IMR-90 (cell line): ENCODE data around the gene CLIC1. TPM values are rescaled to one million over a fixed set of nuclear protein-coding genes. Genes with fewer than 3 reads are reported as not detected.

Source experiments
- ATAC-seq: fragments of 200-7000 bp; cut with Tn5 transposase; 2 replicates; pipeline ENCODE4 v1.9.1; 2020; ENCODE audit warnings: low read depth, mild to moderate bottlenecking, moderate library complexity
- BruUV-seq: library from RNA; stranded (reverse); fragments of 400-500 nt; replicated peaks from 2 replicates; lab custom pipeline; 2021; lab: Mats Ljungman, UMichigan
- CTCF ChIA-PET: fragments of 300-600 bp; formaldehyde crosslinking; extraction: SDS; loops from one replicate; lab custom pipeline; 2021; ENCODE audit warnings: antibody characterized with exemption; lab: Yijun Ruan, JAX
- POLR2A ChIA-PET: fragments of 300-600 bp; sonication (Branson Sonifier 250); formaldehyde crosslinking; loops from one replicate; lab custom pipeline; 2022; ENCODE audit warnings: antibody characterized with exemption; ENCODE audit not compliant: unreplicated experiment; lab: Charles Lee
- DNase-seq: peaks from one replicate; pipeline ENCODE4 v3.0.0; 2013
- H2AFZ ChIP-seq: replicated peaks from 2 replicates; pipeline ENCODE3; 2013; ENCODE audit warnings: low read length, mild to moderate bottlenecking; ENCODE audit not compliant: poor library complexity
- H2AK5ac ChIP-seq: 2 replicates; pipeline ENCODE4 v1.6.1; 2013; ENCODE audit warnings: low read depth, low read length, inconsistent platforms
- H2AK9ac ChIP-seq: replicated peaks from 2 replicates; pipeline ENCODE3; 2013; ENCODE audit warnings: mild to moderate bottlenecking, low read depth, low read length, moderate library complexity; ENCODE audit not compliant: poor library complexity
- H2BK120ac ChIP-seq: 2 replicates; pipeline ENCODE4 v1.6.1; 2013; ENCODE audit warnings: low read depth, low read length, inconsistent platforms
- H2BK15ac ChIP-seq: 3 replicates; pipeline ENCODE4 v1.6.1; 2013; ENCODE audit warnings: low read depth, low read length, inconsistent platforms
- H2BK20ac ChIP-seq: 2 replicates; pipeline ENCODE4 v1.6.1; 2013; ENCODE audit warnings: low read depth, mild to moderate bottlenecking, inconsistent platforms, low read length, moderate library complexity
- H2BK5ac ChIP-seq: 2 replicates; pipeline ENCODE4 v1.6.1; 2013; ENCODE audit warnings: mild to moderate bottlenecking, low read depth, low read length, inconsistent platforms; ENCODE audit not compliant: poor library complexity, severe bottlenecking
- H3K14ac ChIP-seq: replicated peaks from 2 replicates; pipeline ENCODE4 v1.6.1; 2013; ENCODE audit warnings: low read depth, low read length, inconsistent platforms
- H3K18ac ChIP-seq: 2 replicates; pipeline ENCODE4 v1.6.1; 2013; ENCODE audit warnings: low read depth, low read length, control low read depth
- H3K23ac ChIP-seq: 2 replicates; pipeline ENCODE4 v1.6.1; 2013; ENCODE audit warnings: low read depth, low read length, inconsistent platforms
- H3K27ac ChIP-seq: 2 replicates; pipeline ENCODE4 v1.5.1; 2013; ENCODE audit warnings: mild to moderate bottlenecking, control low read depth, low read length; ENCODE audit not compliant: insufficient read depth
- H3K27me3 ChIP-seq: 2 replicates; pipeline ENCODE4 v1.6.1; 2013; ENCODE audit warnings: low read length; ENCODE audit not compliant: control insufficient read depth, insufficient read depth
- H3K36me3 ChIP-seq: 2 replicates; pipeline ENCODE4 v1.6.1; 2013; ENCODE audit warnings: low read length, mixed read lengths; ENCODE audit not compliant: control insufficient read depth, insufficient read depth
- H3K4ac ChIP-seq: 2 replicates; pipeline ENCODE4 v1.6.1; 2013; ENCODE audit warnings: low read depth, low read length, inconsistent platforms
- H3K4me1 ChIP-seq: 2 replicates; pipeline ENCODE4 v1.6.1; 2013; ENCODE audit warnings: low read length, mixed read lengths; ENCODE audit not compliant: control insufficient read depth, insufficient read depth
- H3K4me2 ChIP-seq: 2 replicates; pipeline ENCODE4 v1.6.1; 2013; ENCODE audit warnings: low read depth, mild to moderate bottlenecking, control low read depth, low read length, moderate library complexity
- H3K4me3 ChIP-seq: 2 replicates; pipeline ENCODE4 v1.5.1; 2013; ENCODE audit warnings: low read depth, mild to moderate bottlenecking, control low read depth, low read length, moderate library complexity; ENCODE audit not compliant: insufficient read depth
- H3K56ac ChIP-seq: 2 replicates; pipeline ENCODE4 v1.6.1; 2013; ENCODE audit warnings: low read length, inconsistent platforms; ENCODE audit not compliant: insufficient read depth; ENCODE audit errors: extremely low read depth
- H3K79me1 ChIP-seq, 2 experiments: 2 replicates each; pipeline ENCODE4 v1.6.1; 2013; ENCODE audit warnings: low read length in 2 of 2, inconsistent platforms in 1 of 2, low read depth in 1 of 2
- H3K9ac ChIP-seq: 2 replicates; pipeline ENCODE4 v1.6.1; 2013; ENCODE audit warnings: low read depth, low read length, control low read depth
- H3K9me1 ChIP-seq: 2 replicates; pipeline ENCODE4 v1.6.1; 2013; ENCODE audit warnings: low read length, inconsistent platforms; ENCODE audit not compliant: insufficient read depth
- H3K9me3 ChIP-seq: 2 replicates; pipeline ENCODE4 v1.6.1; 2013; ENCODE audit warnings: low read length; ENCODE audit not compliant: control insufficient read depth, insufficient read depth
- H4K20me1 ChIP-seq: 2 replicates; pipeline ENCODE4 v1.6.1; 2013; ENCODE audit warnings: low read length, inconsistent platforms; ENCODE audit not compliant: insufficient read depth
- H4K5ac ChIP-seq: 2 replicates; pipeline ENCODE4 v1.6.1; 2013; ENCODE audit warnings: mild to moderate bottlenecking, low read depth, low read length, control low read depth
- H4K8ac ChIP-seq, 2 experiments: 2 replicates each; pipeline ENCODE4 v1.6.1; 2013; ENCODE audit warnings: low read depth in 2 of 2, low read length in 2 of 2, control low read depth in 1 of 2, inconsistent platforms in 1 of 2
- H4K91ac ChIP-seq: 2 replicates; pipeline ENCODE4 v1.6.1; 2013; ENCODE audit warnings: low read depth, low read length, inconsistent platforms; ENCODE audit not compliant: insufficient read depth
- BHLHE40 ChIP-seq: fragments of 150-350 bp; IDR thresholded peaks from 2 replicates; pipeline ENCODE4 v1.6.1; 2016; ENCODE audit warnings: mild to moderate bottlenecking, low read depth, low read length
- CEBPB ChIP-seq: IDR thresholded peaks from 2 replicates; pipeline ENCODE4 v1.6.1; 2012; ENCODE audit warnings: low read depth, low read length, improper control_type of control experiment
- FOS ChIP-seq: fragments of 150-350 bp; IDR thresholded peaks from 2 replicates; pipeline ENCODE4 v1.6.1; 2016; ENCODE audit warnings: low read depth, low read length
- MAFK ChIP-seq: IDR thresholded peaks from 2 replicates; pipeline ENCODE4 v1.6.1; 2012; ENCODE audit warnings: low read depth, low read length, improper control_type of control experiment
- NFE2L2 ChIP-seq: fragments of 150-350 bp; IDR thresholded peaks from 2 replicates; pipeline ENCODE4 v1.6.1; 2016; ENCODE audit warnings: low read depth, mild to moderate bottlenecking, low read length
- RFX5 ChIP-seq: IDR thresholded peaks from 2 replicates; pipeline ENCODE4 v1.8.0; 2012; ENCODE audit warnings: low read depth, mild to moderate bottlenecking, low read length, moderate library complexity
- WGBS, 2 experiments: methylation state at CpG; one replicate each; pipeline versions ENCODE4 v1.1.5 to v1.1.7; 2013; ENCODE audit warnings: missing lambda C conversion rate in 2 of 2; ENCODE audit not compliant: insufficient read length in 1 of 2; ENCODE audit errors: extremely low coverage in 2 of 2; 5-methylcytosine and 5-hydroxymethylcytosine counted together
- dilution Hi-C: fragments of 300-500 bp; cut with HindIII; formaldehyde crosslinking; loops from one replicate; pipeline ENCODE4 v1.14.3; 2018; ENCODE audit warnings: low sequenced_read_pairs; ENCODE audit not compliant: unreplicated experiment
- in situ Hi-C: fragments of 300-500 bp; cut with MboI; formaldehyde crosslinking; loops from 3 replicates; pipeline ENCODE4 v1.14.3; 2019; ENCODE audit warnings: low sequenced_read_pairs, inconsistent platforms, mixed read lengths
- intact Hi-C: fragments of 100-400 bp; cut with micrococcal nuclease; formaldehyde crosslinking; loops from 2 replicates; pipeline ENCODE4 v1.10.0; 2022
- polyA plus RNA-seq, 3 experiments: library from polyadenylated mRNA; depleted of rRNA; stranded (reverse); fragments of >200 nt; gene quantifications; 2 replicates each; pipeline ENCODE4 v1.2.3, GENCODE V29; 2012; ENCODE audit warnings: low replicate concordance in 1 of 3
- total RNA-seq: library from RNA; depleted of rRNA; stranded (reverse); fragments of >200 nt; gene quantifications from 2 replicates; pipeline ENCODE4 v1.2.3, GENCODE V29; 2012
- TF ChIP-seq, protein P1 (sequence below): conservative IDR thresholded peaks from 2 replicates; pipeline ENCODE4 v1.5.1; 2012; ENCODE audit warnings: mild to moderate bottlenecking, low read depth, low read length, improper control_type of control experiment
- TF ChIP-seq, protein P2 (sequence below): fragments of 150-350 bp; IDR thresholded peaks from 2 replicates; pipeline ENCODE4 v1.6.1; 2017; ENCODE audit warnings: mild to moderate bottlenecking, antibody characterized with exemption, low read length, low read depth

Gene CLIC1
- total and polyA plus RNA-seq, 2 of the 4 experiments (the other 2 are of a cell fraction): 706 to 1,185 TPM

DNA sequence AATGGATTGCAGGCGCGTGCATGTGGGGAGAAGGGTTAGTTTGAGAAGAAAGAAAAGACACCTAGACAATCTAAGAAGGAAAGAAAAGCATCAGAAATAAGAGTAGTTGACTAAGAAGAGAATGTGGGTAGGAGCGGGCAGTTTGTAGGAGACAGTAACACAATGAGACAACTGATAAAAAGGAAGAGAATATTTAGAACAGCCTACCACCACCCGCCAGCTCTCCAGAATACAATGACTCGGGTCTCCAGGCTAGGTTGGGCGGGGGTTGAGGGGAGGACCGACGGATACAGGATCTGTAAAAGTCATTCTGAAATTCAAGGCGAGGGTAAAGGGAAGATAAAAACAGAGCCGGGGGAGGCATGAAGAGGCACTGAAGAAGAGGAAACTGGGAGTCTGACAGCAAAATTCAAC is 33.9 kb downstream of the CLIC1 start:
- no peak overlapping the region; the same call in 1 of the 2 replicates for H2BK120ac ChIP-seq
- H3K9ac ChIP-seq: peak overlapping the region; percentile 77
- DNase-seq (no peak), ATAC-seq (peak; percentile 16)
- dilution Hi-C loops: no loop called here
- in situ Hi-C loops: no loop called here
- H4K8ac ChIP-seq: peak overlapping the region; percentile 43 to 70; a peak in 3 of 4 replicates
- H2AK5ac ChIP-seq: peak overlapping the region; percentile 6
- no peak for TF ChIP-seq CEBPB
- TF ChIP-seq RFX5: no peak
- TF ChIP-seq MAFK: no peak
- no peak for TF ChIP-seq NFE2L2
- TF ChIP-seq, protein P1, sequence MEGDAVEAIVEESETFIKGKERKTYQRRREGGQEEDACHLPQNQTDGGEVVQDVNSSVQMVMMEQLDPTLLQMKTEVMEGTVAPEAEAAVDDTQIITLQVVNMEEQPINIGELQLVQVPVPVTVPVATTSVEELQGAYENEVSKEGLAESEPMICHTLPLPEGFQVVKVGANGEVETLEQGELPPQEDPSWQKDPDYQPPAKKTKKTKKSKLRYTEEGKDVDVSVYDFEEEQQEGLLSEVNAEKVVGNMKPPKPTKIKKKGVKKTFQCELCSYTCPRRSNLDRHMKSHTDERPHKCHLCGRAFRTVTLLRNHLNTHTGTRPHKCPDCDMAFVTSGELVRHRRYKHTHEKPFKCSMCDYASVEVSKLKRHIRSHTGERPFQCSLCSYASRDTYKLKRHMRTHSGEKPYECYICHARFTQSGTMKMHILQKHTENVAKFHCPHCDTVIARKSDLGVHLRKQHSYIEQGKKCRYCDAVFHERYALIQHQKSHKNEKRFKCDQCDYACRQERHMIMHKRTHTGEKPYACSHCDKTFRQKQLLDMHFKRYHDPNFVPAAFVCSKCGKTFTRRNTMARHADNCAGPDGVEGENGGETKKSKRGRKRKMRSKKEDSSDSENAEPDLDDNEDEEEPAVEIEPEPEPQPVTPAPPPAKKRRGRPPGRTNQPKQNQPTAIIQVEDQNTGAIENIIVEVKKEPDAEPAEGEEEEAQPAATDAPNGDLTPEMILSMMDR: no peak
- no peak for TF ChIP-seq BHLHE40
- TF ChIP-seq, protein P2, sequence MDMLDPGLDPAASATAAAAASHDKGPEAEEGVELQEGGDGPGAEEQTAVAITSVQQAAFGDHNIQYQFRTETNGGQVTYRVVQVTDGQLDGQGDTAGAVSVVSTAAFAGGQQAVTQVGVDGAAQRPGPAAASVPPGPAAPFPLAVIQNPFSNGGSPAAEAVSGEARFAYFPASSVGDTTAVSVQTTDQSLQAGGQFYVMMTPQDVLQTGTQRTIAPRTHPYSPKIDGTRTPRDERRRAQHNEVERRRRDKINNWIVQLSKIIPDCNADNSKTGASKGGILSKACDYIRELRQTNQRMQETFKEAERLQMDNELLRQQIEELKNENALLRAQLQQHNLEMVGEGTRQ: no peak
- TF ChIP-seq FOS: no peak
- H3K79me1 ChIP-seq: peaks cover 21 to 41% of the 10 kb centered on the region in 2 experiments
- ChIA-PET POLR2A (interaction anchor here (0.9 to 1.2 kb wide), 2 partner anchors 28 to 42 kb away, joined by 3 read pairs; partner anchors contain the start of gene C6orf47), CTCF (interaction anchor here (1.1 to 1.3 kb wide), 2 partner anchors 13 to 89 kb away, joined by 3 read pairs; no protein-coding TSS in a partner anchor)
- no peak overlapping the region for H2BK15ac ChIP-seq
- H3K4ac ChIP-seq: peak overlapping the region; percentile 70
- peak overlapping the region; percentile 97 for H3K4me2 ChIP-seq
- H3K9me1 ChIP-seq: peaks cover 10% of the 10 kb centered on the region
- H4K20me1 ChIP-seq: 0 out of 2 replicates have a peak, but pooled peaks cover 11% of the 10 kb centered on the region
- peak overlapping the region; percentile 82 for H3K27ac ChIP-seq
- H4K91ac ChIP-seq: peak overlapping the region; percentile 65
- peak overlapping the region; percentile 78 for H3K23ac ChIP-seq
- peaks cover 12% of the 10 kb centered on the region for H3K36me3 ChIP-seq
- H3K9me3 ChIP-seq: no peaks in the 10 kb centered on the region
- H2BK5ac ChIP-seq: peak overlapping the region; percentile 79
- H3K56ac ChIP-seq: peak overlapping the region; percentile 77
- H3K4me1 ChIP-seq: peaks cover 6% of the 10 kb centered on the region
- 0% methylated on average over 1 of the region's 10 CpGs; no CpG with 5 or more reads in 1 of the 2 experiments for WGBS, 2 experiments
- peak overlapping the region; percentile 13 for H4K5ac ChIP-seq
- H3K18ac ChIP-seq: peak overlapping the region; percentile 34
- intact Hi-C loops: loop anchor here (2.0 kb wide), 2 partner anchors 28 to 128 kb away; no protein-coding TSS in a partner anchor
- peak overlapping the region; percentile 92 for H2AFZ ChIP-seq
- BruUV-seq: TSS peak; percentile 87
- H3K14ac ChIP-seq: peak overlapping the region; percentile 88
- H3K27me3 ChIP-seq: no peaks in the 10 kb centered on the region
- H2BK20ac ChIP-seq: no peak overlapping the region
- H2AK9ac ChIP-seq: peak overlapping the region; percentile 88
- peak overlapping the region; percentile 67 for H3K4me3 ChIP-seq
